ENCODE data around the gene AUNIP. TPM values are rescaled to one million over a fixed set of nuclear protein-coding genes. Genes with fewer than 3 reads are reported as not detected.

AUNIP gene
- total RNA-seq, 1 experiment from 2014 or later = 22.2 TPM

DNA sequence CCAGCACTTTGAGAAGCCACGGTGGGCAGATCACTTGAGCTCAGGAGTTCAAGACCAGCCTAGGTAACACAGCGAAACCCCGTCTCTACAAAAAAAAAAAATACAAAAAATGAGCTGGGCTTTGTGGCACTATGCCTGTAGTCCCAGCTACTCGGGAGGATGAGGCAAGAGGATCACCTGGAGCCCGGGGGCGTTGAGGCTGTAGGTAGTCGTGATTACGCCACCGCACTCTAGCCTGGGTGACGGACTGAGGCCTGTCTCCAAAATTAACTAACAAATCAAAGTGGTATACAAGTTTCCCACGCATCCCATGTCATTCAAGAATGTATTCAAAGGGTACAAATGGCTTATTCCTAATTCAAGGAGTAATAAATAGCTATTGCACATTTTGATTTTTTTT, 2.4 kb downstream of the AUNIP start:
- no peak overlapping the region for H2BK120ac ChIP-seq (ENCODE audit: low read depth, low read length, poor library complexity, severe bottlenecking)
- peak overlapping the region in 2 of 3 experiments; percentile 36 to 44; a peak in 4 of 7 replicates for H3K27ac Mint-ChIP-seq
- no peak overlapping the region for H2BK5ac ChIP-seq (ENCODE audit: insufficient read length, low read length)
- H4K20me1 ChIP-seq (ENCODE audit: control insufficient read depth, insufficient read depth, insufficient read length) = no peaks in the 10 kb centered on the region
- peaks cover 14 to 24% of the 10 kb centered on the region in 2 experiments for H3K4me1 Mint-ChIP-seq
- no peak overlapping the region for H3K23ac ChIP-seq (ENCODE audit: insufficient read length, low read depth, low read length)
- no peak overlapping the region for H3K4ac ChIP-seq (ENCODE audit: low read depth, low read length)
- no peak overlapping the region for H2BK12ac ChIP-seq (ENCODE audit: insufficient read length, low read depth, low read length)
- H3K4me2 ChIP-seq (ENCODE audit: insufficient read depth, insufficient read length, low read length) = no peak overlapping the region
- no peak for DNase-seq
- H3K79me2 ChIP-seq (ENCODE audit: insufficient read depth, low read length) = peaks cover 9% of the 10 kb centered on the region; the same call in 1 of the 2 replicates
- H3K79me1 ChIP-seq (ENCODE audit: insufficient read depth, low read depth, low read length, poor library complexity, severe bottlenecking) = peaks cover 4% of the 10 kb centered on the region
- no peak overlapping the region for H3K27ac ChIP-seq (ENCODE audit: insufficient read length, low read depth, low read length)
- WGBS (ENCODE audit: extremely low coverage, insufficient read length, low lambda C conversion rate) = no CpG with 5 or more reads among the region's 11 CpGs
- H2AFZ ChIP-seq (ENCODE audit: low read length) = no peak overlapping the region
- no peak overlapping the region for H2BK20ac ChIP-seq (ENCODE audit: low read depth, low read length, poor library complexity, severe bottlenecking)
- H3K56ac ChIP-seq (ENCODE audit: insufficient read length, low read depth, low read length) = no peak overlapping the region
- H3T11ph ChIP-seq (ENCODE audit: low read length) = no peak overlapping the region
- H3K9me3 Mint-ChIP-seq = no peaks in the 10 kb centered on the region
- H3K23me2 ChIP-seq (ENCODE audit: insufficient read length, low read depth, low read length, poor library complexity, severe bottlenecking) = peaks cover 16% of the 10 kb centered on the region
- H4K5ac ChIP-seq (ENCODE audit: insufficient read length, low read depth, low read length) = no peak overlapping the region
- H3K9me3 ChIP-seq (ENCODE audit: control insufficient read depth, low read depth, low read length) = no peaks in the 10 kb centered on the region
- H3K9ac ChIP-seq (ENCODE audit: extremely low read depth, insufficient read length, low read length) = no peak overlapping the region
- H3K27me3 Mint-ChIP-seq (ENCODE audit: low read depth) = no peaks in the 10 kb centered on the region
- H3K4me3 Mint-ChIP-seq = 0 out of 5 replicates have a peak overlapping the region, but pooled peaks of 1 of the 2 experiments have one; percentile 8
- no peaks in the 10 kb centered on the region for H3K27me3 ChIP-seq (ENCODE audit: insufficient read depth, low read length)
- H2AK5ac ChIP-seq (ENCODE audit: insufficient read length, low read length) = no peak overlapping the region
- H4K8ac ChIP-seq (replicated peaks; ENCODE audit: insufficient read length, low read depth, low read length) = no peak overlapping the region
- H4K91ac ChIP-seq (ENCODE audit: insufficient read length, low read depth, low read length) = no peak overlapping the region
- no peak overlapping the region for H2BK15ac ChIP-seq (ENCODE audit: low read depth, low read length)
- TF ChIP-seq, protein P1, sequence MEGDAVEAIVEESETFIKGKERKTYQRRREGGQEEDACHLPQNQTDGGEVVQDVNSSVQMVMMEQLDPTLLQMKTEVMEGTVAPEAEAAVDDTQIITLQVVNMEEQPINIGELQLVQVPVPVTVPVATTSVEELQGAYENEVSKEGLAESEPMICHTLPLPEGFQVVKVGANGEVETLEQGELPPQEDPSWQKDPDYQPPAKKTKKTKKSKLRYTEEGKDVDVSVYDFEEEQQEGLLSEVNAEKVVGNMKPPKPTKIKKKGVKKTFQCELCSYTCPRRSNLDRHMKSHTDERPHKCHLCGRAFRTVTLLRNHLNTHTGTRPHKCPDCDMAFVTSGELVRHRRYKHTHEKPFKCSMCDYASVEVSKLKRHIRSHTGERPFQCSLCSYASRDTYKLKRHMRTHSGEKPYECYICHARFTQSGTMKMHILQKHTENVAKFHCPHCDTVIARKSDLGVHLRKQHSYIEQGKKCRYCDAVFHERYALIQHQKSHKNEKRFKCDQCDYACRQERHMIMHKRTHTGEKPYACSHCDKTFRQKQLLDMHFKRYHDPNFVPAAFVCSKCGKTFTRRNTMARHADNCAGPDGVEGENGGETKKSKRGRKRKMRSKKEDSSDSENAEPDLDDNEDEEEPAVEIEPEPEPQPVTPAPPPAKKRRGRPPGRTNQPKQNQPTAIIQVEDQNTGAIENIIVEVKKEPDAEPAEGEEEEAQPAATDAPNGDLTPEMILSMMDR (conservative IDR thresholded peaks at IDR 0.05) = no peak
- peaks cover 0 to 2% (median 0%) of the 10 kb centered on the region in 3 experiments; a peak in 2 of 7 replicates for H3K36me3 Mint-ChIP-seq (ENCODE audit: insufficient read depth in 1 of 3, low read depth in 3 of 3)
- H3K18ac ChIP-seq (ENCODE audit: insufficient read length, low read depth, low read length) = no peak overlapping the region
- peaks cover 3% of the 10 kb centered on the region; the same call in 1 of the 2 replicates for H3K4me1 ChIP-seq (ENCODE audit: insufficient read depth, low read length)
- H3K14ac ChIP-seq (ENCODE audit: insufficient read depth, low read length) = no peak overlapping the region

Measured in H9 (cell line).